NT2/D1 (cell line): ENCODE data around the gene NRF1.
"Not testable (repeated sequence)": the region's sequence is repeated elsewhere in the genome, so short reads cannot be mapped to it uniquely, and the experiment has no call there.

Experiments used
- DNase-seq: peaks from one replicate; pipeline ENCODE4 v3.0.0-alpha.2; 2011; ENCODE audit warnings: low read depth, low spot score
- H3K27me3 ChIP-seq: 2 replicates; pipeline ENCODE4 v1.6.0; 2011; ENCODE audit warnings: mild to moderate bottlenecking; ENCODE audit not compliant: insufficient read length, insufficient read depth
- H3K36me3 ChIP-seq: 2 replicates; pipeline ENCODE4 v1.6.1; 2011; ENCODE audit warnings: mild to moderate bottlenecking, low read length, mixed read lengths; ENCODE audit not compliant: insufficient read depth, insufficient read length
- H3K4me1 ChIP-seq: 2 replicates; pipeline ENCODE4 v1.5.1; 2011; ENCODE audit not compliant: insufficient read depth, insufficient read length
- H3K4me3 ChIP-seq: 2 replicates; pipeline ENCODE4 v1.5.1; 2011; ENCODE audit warnings: low read depth; ENCODE audit not compliant: insufficient read length
- H3K9ac ChIP-seq: 2 replicates; pipeline ENCODE4 v1.6.0; 2011; ENCODE audit warnings: low read depth; ENCODE audit not compliant: insufficient read length
- H3K9me3 ChIP-seq: 2 replicates; pipeline ENCODE4 v1.5.1; 2011; ENCODE audit warnings: mild to moderate bottlenecking, low read length; ENCODE audit not compliant: insufficient read depth
- SUZ12 ChIP-seq: IDR thresholded peaks from 2 replicates; pipeline ENCODE4 v1.6.1; 2011; ENCODE audit not compliant: insufficient read length, insufficient read depth; ENCODE audit errors: extremely low read depth
- YY1 ChIP-seq: IDR thresholded peaks from 2 replicates; pipeline ENCODE4 v1.6.1; 2011; ENCODE audit not compliant: insufficient read length, insufficient read depth
- ZNF274 ChIP-seq: IDR thresholded peaks from 2 replicates; pipeline ENCODE4 v1.6.1; 2011; ENCODE audit warnings: mild to moderate bottlenecking, low read depth, low read length

Gene NRF1

GRCh38 chr7:129611246-129612111 is at the start of gene NRF1:
NRF1 (plus strand) TSS chr7:129611720; CDS start chr7:129657352, 45,632 bp downstream.
- DNase-seq, result peak; percentile 77
- Histone ChIP-seq H3K4me1 (no peaks in the 10 kb centered on the region), H3K36me3 (peaks cover 34% of the 10 kb centered on the region), H3K27me3 (no peaks in the 10 kb centered on the region), H3K9me3 (no peaks in the 10 kb centered on the region), H3K4me3 (peak within 1 kb of the TSS; percentile 85), H3K9ac (peak within 1 kb of the TSS; percentile 93)
- peak; percentile 80 for TF ChIP-seq YY1
- TF ChIP-seq SUZ12, result no peak
- no peak for TF ChIP-seq ZNF274

- H3K27me3 ChIP-seq, H3K4me3 ChIP-seq, H3K9me3 ChIP-seq, H3K4me1 ChIP-seq, H3K36me3 ChIP-seq, DNase-seq, H3K9ac ChIP-seq: not testable (repeated sequence)
Observed at GRCh38 chr7:129566323-129566722, 45.2 kb upstream of the NRF1 start.

GRCh38 chr7:129567377-129567776 is 44.1 kb upstream of the NRF1 start:
- Histone ChIP-seq H3K4me3 (no peak overlapping the region), H3K36me3 (no peaks in the 10 kb centered on the region), H3K9ac (no peak overlapping the region), H3K9me3 (no peaks in the 10 kb centered on the region; the same call in 1 of the 2 replicates), H3K4me1 (no peaks in the 10 kb centered on the region), H3K27me3 (no peaks in the 10 kb centered on the region)
- DNase-seq, result no peak
- TF ChIP-seq ZNF274 (no peak), YY1 (no peak), SUZ12 (no peak)

GRCh38 chr7:129568240-129568639 is 43.3 kb upstream of the NRF1 start:
- no peak for TF ChIP-seq ZNF274
- TF ChIP-seq SUZ12, result no peak
- TF ChIP-seq YY1, result no peak
- Histone ChIP-seq H3K4me1 (no peaks in the 10 kb centered on the region), H3K4me3 (no peak overlapping the region), H3K9ac (no peak overlapping the region), H3K9me3 (no peaks in the 10 kb centered on the region; the same call in 1 of the 2 replicates), H3K27me3 (no peaks in the 10 kb centered on the region), H3K36me3 (no peaks in the 10 kb centered on the region)
- DNase-seq, result no peak

GRCh38 chr7:129569326-129569725 is 42.2 kb upstream of the NRF1 start:
- Histone ChIP-seq H3K36me3 (no peaks in the 10 kb centered on the region), H3K4me1 (no peaks in the 10 kb centered on the region), H3K9me3 (no peaks in the 10 kb centered on the region; the same call in 1 of the 2 replicates), H3K9ac (no peak overlapping the region), H3K4me3 (no peak overlapping the region), H3K27me3 (no peaks in the 10 kb centered on the region)
- no peak for TF ChIP-seq YY1
- TF ChIP-seq ZNF274, result no peak
- no peak for TF ChIP-seq SUZ12
- DNase-seq, result no peak

GRCh38 chr7:129569811-129570215 is 41.7 kb upstream of the NRF1 start:
- no peak for DNase-seq
- no peak overlapping the region for H3K9ac ChIP-seq

GRCh38 chr7:129571201-129571600 is 40.3 kb upstream of the NRF1 start:
- Histone ChIP-seq H3K4me1 (no peaks in the 10 kb centered on the region), H3K36me3 (no peaks in the 10 kb centered on the region), H3K9ac (no peak overlapping the region), H3K9me3 (no peaks in the 10 kb centered on the region; the same call in 1 of the 2 replicates), H3K4me3 (no peak overlapping the region), H3K27me3 (no peaks in the 10 kb centered on the region)
- no peak for DNase-seq
- TF ChIP-seq SUZ12 (no peak), ZNF274 (no peak), YY1 (no peak)

More at GRCh38 chr7:129569811-129570215, 41.7 kb upstream of the NRF1 start:
- H3K4me3 ChIP-seq, result no peak overlapping the region
- no peaks in the 10 kb centered on the region for H3K4me1 ChIP-seq
- H3K27me3 ChIP-seq, result no peaks in the 10 kb centered on the region
- TF ChIP-seq ZNF274 (no peak), YY1 (no peak)
- H3K9me3 ChIP-seq, result no peaks in the 10 kb centered on the region; the same call in 1 of the 2 replicates
- H3K36me3 ChIP-seq, result no peaks in the 10 kb centered on the region
